Endothelial cell of umbilical vein (primary cell): ENCODE measurements around the gene LNPK. TPM values are rescaled to one million over a fixed set of nuclear protein-coding genes. Genes with fewer than 3 reads are reported as not detected.

Experiments
- BruUV-seq: library from RNA; stranded (reverse); fragments of 400-500 nt; replicated peaks from 2 replicates; lab custom pipeline; 2021; lab: Mats Ljungman, UMichigan
- CTCF ChIA-PET: fragments of 300-600, 350-600 bp; sonication (Branson Sonifier 250); formaldehyde crosslinking; loops from one replicate; lab custom pipeline; 2021; ENCODE audit warnings: antibody characterized with exemption, inconsistent platforms; lab: Charles Lee
- POLR2A ChIA-PET: fragments of 300-600, 350-600 bp; sonication (Branson Sonifier 250); formaldehyde crosslinking; loops from one replicate; lab custom pipeline; 2021; ENCODE audit warnings: antibody characterized with exemption, inconsistent platforms; lab: Charles Lee
- DNase-seq: peaks from one replicate; pipeline ENCODE4 v3.0.0-alpha.2; 2011; ENCODE audit warnings: low read depth, low spot score
- FAIRE-seq: peaks from 2 replicates; lab custom pipeline; 2011; peaks lifted over from hg19 to GRCh38; lab: Jason Lieb, UNC
- H2AFZ ChIP-seq: 2 replicates; pipeline ENCODE4 v1.6.0; 2012; ENCODE audit warnings: low read depth, low read length, control low read depth, inconsistent platforms
- H3K27ac ChIP-seq: 2 replicates; pipeline ENCODE4 v1.5.1; 2011; ENCODE audit warnings: low read depth, mild to moderate bottlenecking, control low read depth, low read length, moderate library complexity; ENCODE audit not compliant: insufficient read depth
- H3K27me3 ChIP-seq, 2 experiments: 2 replicates each; pipeline versions ENCODE4 v1.6.0 to v1.6.1; 2011; ENCODE audit warnings: low read length in 2 of 2, mixed read lengths in 1 of 2; ENCODE audit not compliant: control insufficient read depth in 2 of 2, insufficient read depth in 2 of 2
- H3K36me3 ChIP-seq, 2 experiments: 2 replicates in 1 of 2; 3 replicates in 1 of 2; pipeline ENCODE4 v1.5.1; 2011; ENCODE audit warnings: low read length in 2 of 2, mild to moderate bottlenecking in 1 of 2, moderate library complexity in 1 of 2; ENCODE audit not compliant: control insufficient read depth in 2 of 2, insufficient read depth in 2 of 2; ENCODE audit errors: extremely low read depth in 1 of 2
- H3K4me1 ChIP-seq: 3 replicates; pipeline ENCODE4 v1.5.1; 2011; ENCODE audit warnings: mild to moderate bottlenecking, low read length; ENCODE audit not compliant: control insufficient read depth, insufficient read depth; ENCODE audit errors: extremely low read depth
- H3K4me2 ChIP-seq: 2 replicates; pipeline ENCODE4 v1.6.1; 2011; ENCODE audit warnings: low read length, control low read depth, mixed read lengths; ENCODE audit not compliant: insufficient read depth
- H3K4me3 ChIP-seq, 3 experiments: fragments of 200-600 bp in 1 of 3; sonication (generic), shearing (Covaris generic) in 1 of 3; replicated peaks in 1 of 3; 2 replicates each; pipeline ENCODE4 v1.5.1; 2011 to 2016; ENCODE audit warnings: control low read depth in 3 of 3, low read length in 3 of 3, mild to moderate bottlenecking in 2 of 3, inconsistent platforms in 1 of 3, low read depth in 1 of 3, moderate library complexity in 1 of 3; ENCODE audit not compliant: insufficient read depth in 1 of 3
- H3K79me2 ChIP-seq: 2 replicates; pipeline ENCODE4 v1.6.0; 2012; ENCODE audit warnings: low read length, inconsistent platforms; ENCODE audit not compliant: control insufficient read depth, insufficient read depth
- H3K9ac ChIP-seq: replicated peaks from 2 replicates; pipeline ENCODE3; 2011; ENCODE audit warnings: low read length, control low read depth; ENCODE audit not compliant: insufficient read depth; ENCODE audit errors: extremely low read depth
- H3K9me1 ChIP-seq: replicated peaks from 3 replicates; pipeline ENCODE4 v1.6.0; 2011; ENCODE audit warnings: mild to moderate bottlenecking, low read length; ENCODE audit not compliant: control insufficient read depth, insufficient read depth; ENCODE audit errors: extremely low read depth
- H3K9me3 ChIP-seq: replicated peaks from 2 replicates; pipeline ENCODE4 v1.5.1; 2012; ENCODE audit warnings: low read length, inconsistent platforms; ENCODE audit not compliant: control insufficient read depth, insufficient read depth
- H4K20me1 ChIP-seq: replicated peaks from 2 replicates; pipeline ENCODE3; 2011; ENCODE audit warnings: mild to moderate bottlenecking, low read length; ENCODE audit not compliant: control insufficient read depth, insufficient read depth; ENCODE audit errors: extremely low read depth
- CTCF ChIP-seq, 2 donors: IDR thresholded peaks; 1 replicate in 1 of 2; 2 replicates in 1 of 2; pipeline ENCODE4 v1.5.1; 2011; ENCODE audit warnings: low read length in 2 of 2, mild to moderate bottlenecking in 2 of 2, moderate library complexity in 2 of 2, control low read depth in 1 of 2, inconsistent platforms in 1 of 2, low read depth in 1 of 2; ENCODE audit not compliant: insufficient read depth in 1 of 2; ENCODE audit errors: extremely low read depth in 1 of 2
- EZH2 ChIP-seq: IDR thresholded peaks from 2 replicates; pipeline ENCODE4 v1.6.1; 2012; ENCODE audit warnings: borderline replicate concordance, low read depth, mild to moderate bottlenecking, moderate library complexity, low read length, inconsistent platforms; ENCODE audit not compliant: severe bottlenecking
- FOS ChIP-seq: IDR thresholded peaks from 2 replicates; pipeline ENCODE4 v1.6.1; 2011; ENCODE audit warnings: mild to moderate bottlenecking, low read length, moderate library complexity, borderline replicate concordance; ENCODE audit not compliant: insufficient read depth
- GATA2 ChIP-seq: IDR thresholded peaks from 2 replicates; pipeline ENCODE4 v1.7.0; 2011; ENCODE audit warnings: low read depth, mild to moderate bottlenecking, moderate library complexity, mixed read lengths, low read length; ENCODE audit not compliant: insufficient read length, insufficient read depth
- JUN ChIP-seq: IDR thresholded peaks from 2 replicates; pipeline ENCODE4 v1.6.1; 2011; ENCODE audit warnings: borderline replicate concordance, low read depth; ENCODE audit not compliant: insufficient read length, insufficient read depth
- MYC ChIP-seq: IDR thresholded peaks from one replicate; pipeline ENCODE4 v1.6.1; 2011; ENCODE audit warnings: mild to moderate bottlenecking, low read depth, low read length
- POLR2A ChIP-seq: IDR thresholded peaks from 2 replicates; pipeline ENCODE4 v1.6.1; 2012; ENCODE audit warnings: low read depth, mild to moderate bottlenecking, control low read depth, low read length
- POLR2AphosphoS5 ChIP-seq: IDR thresholded peaks from 2 replicates; pipeline ENCODE4 v1.6.1; 2012; ENCODE audit warnings: low read depth, mild to moderate bottlenecking, control low read depth, low read length, moderate library complexity; ENCODE audit not compliant: insufficient read depth
- dilution Hi-C: fragments of 300-500 bp; cut with MboI; formaldehyde crosslinking; loops from one replicate; pipeline ENCODE4 v1.15.0; 2019; ENCODE audit warnings: low sequenced_read_pairs; ENCODE audit not compliant: extremely low pct_ligation_motif_present
- intact Hi-C: fragments of 100-400 bp; cut with micrococcal nuclease; formaldehyde crosslinking; loops from one replicate; pipeline ENCODE4 v1.10.0; 2022
- polyA plus RNA-seq, 4 experiments: library from polyadenylated mRNA; depleted of rRNA in 3 of 4; stranded (reverse) in 3 of 4; unstranded in 1 of 4; fragments of >200 nt; gene quantifications; 2 replicates each; pipeline versions ENCODE4 v1.2.1 to v1.2.3, GENCODE V29; 2011 to 2012; ENCODE audit warnings: missing spikeins in 1 of 4
- total RNA-seq: library from RNA; stranded (reverse); gene quantifications from 2 replicates; pipeline ENCODE4 v1.2.3, GENCODE V29; 2021
- TF ChIP-seq, protein P1 (sequence below): IDR thresholded peaks from 2 replicates; pipeline ENCODE4 v1.6.1; 2011; ENCODE audit not compliant: insufficient read depth, insufficient read length

Gene LNPK
- total and polyA plus RNA-seq, 2 donors (not counting 3 experiments of a cell fraction or from before 2014, with no cell fraction given) = 2.4 to 11.2 TPM

DNA sequence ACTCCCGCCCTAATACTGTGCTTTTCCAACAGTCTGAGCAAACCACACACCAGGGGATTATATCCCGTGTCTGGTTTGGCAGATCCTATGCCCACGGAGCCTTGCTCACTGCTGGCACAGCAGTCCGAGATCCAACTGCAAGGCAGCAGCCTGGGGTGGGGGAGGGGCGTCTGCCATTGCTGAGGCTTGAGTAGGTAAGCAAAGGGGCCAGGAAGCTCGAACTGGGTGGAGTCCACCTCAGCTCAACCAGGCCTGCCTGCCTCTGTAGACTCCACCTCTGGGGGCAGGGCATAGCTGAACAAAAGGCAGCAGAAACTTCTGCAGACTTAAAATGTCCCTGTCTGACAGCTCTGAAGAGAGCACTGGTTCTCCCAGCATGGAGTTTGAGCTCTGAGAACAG is 44.2 kb downstream of the LNPK start:
- H3K4me1 ChIP-seq = no peaks in the 10 kb centered on the region
- no TSS peak for BruUV-seq
- no peak overlapping the region for H3K4me3 ChIP-seq
- no peaks in the 10 kb centered on the region for H3K27me3 ChIP-seq
- dilution Hi-C loops (no loop called here), intact Hi-C loops (no loop called here)
- H3K27ac ChIP-seq = no peak overlapping the region
- ChIA-PET CTCF (interaction anchor here (1.0 kb wide), 1 partner anchor 44 kb away, joined by 3 read pairs; the partner anchor contains the start of gene LNPK), POLR2A (no interaction called here)
- FAIRE-seq (no peak), DNase-seq (no peak)
- H3K79me2 ChIP-seq = no peaks in the 10 kb centered on the region
- H3K4me2 ChIP-seq = no peak overlapping the region
- H3K9ac ChIP-seq = no peak overlapping the region
- no peaks in the 10 kb centered on the region for H3K9me3 ChIP-seq
- TF ChIP-seq POLR2A (no peak), CTCF (IDR thresholded peaks at IDR 0.05; ENCODE audit: extremely low read depth in 1 of 2, insufficient read depth in 1 of 2, low read depth in 1 of 2, low read length in 2 of 2) (no peak), EZH2 (no peak), FOS (no peak), POLR2AphosphoS5 (no peak), JUN (no peak), GATA2 (no peak), MYC (no peak)
- TF ChIP-seq, protein P1, sequence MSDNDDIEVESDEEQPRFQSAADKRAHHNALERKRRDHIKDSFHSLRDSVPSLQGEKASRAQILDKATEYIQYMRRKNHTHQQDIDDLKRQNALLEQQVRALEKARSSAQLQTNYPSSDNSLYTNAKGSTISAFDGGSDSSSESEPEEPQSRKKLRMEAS = no peak
- H3K9me1 ChIP-seq = no peaks in the 10 kb centered on the region
- no peak overlapping the region for H2AFZ ChIP-seq
- H4K20me1 ChIP-seq = no peaks in the 10 kb centered on the region
- H3K36me3 ChIP-seq = no peaks in the 10 kb centered on the region
